GM12875 (cell line): ENCODE results near the gene PROSER3.

Experiments used
- H3K4me3 ChIP-seq: one replicate; pipeline ENCODE4 v1.5.1; 2011; ENCODE audit warnings: low read depth, low read length, control low read depth
- TF ChIP-seq, protein P1 (sequence below): IDR thresholded peaks from 2 replicates; pipeline ENCODE4 v1.5.1; 2011; ENCODE audit warnings: low read depth, mild to moderate bottlenecking, control low read depth, inconsistent platforms, low read length, moderate library complexity, borderline replicate concordance; ENCODE audit not compliant: insufficient read depth

Gene PROSER3

DNA sequence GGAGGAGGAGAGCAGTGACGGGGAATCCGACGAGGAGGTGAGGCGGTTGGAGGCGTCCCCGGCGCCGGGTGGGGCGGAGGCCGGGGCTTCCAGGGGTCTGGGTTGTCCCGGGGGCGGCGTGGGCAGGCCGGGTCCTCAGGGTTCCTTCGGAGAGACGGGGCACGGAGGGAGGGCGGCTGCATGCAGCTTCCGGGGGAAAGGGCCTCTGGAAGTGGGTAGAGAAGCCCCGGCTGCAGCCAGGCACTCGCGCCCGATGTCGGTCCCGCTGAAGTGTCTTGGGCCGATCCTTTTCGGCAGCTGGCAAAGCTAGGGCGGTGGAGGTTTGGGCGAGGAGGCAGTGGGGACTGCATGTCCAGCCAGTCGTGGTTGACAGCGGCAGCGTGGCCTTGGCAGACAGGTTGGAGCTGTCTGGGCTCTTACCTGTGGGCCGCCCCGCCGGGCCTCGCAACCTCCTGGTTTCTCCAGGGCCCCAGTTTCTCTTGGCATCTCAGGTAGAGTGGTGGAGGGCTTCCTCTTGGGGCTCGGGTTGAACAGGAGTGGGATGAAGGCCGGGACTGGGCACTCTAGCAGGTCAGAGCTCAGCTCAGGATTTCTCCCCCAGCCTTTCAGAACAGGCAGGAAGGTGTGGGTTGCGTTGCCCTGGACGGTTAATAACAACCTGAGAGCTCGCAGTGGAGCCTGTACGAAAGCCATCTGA, 39.5 kb upstream of the PROSER3 start:
- TF ChIP-seq, protein P1, sequence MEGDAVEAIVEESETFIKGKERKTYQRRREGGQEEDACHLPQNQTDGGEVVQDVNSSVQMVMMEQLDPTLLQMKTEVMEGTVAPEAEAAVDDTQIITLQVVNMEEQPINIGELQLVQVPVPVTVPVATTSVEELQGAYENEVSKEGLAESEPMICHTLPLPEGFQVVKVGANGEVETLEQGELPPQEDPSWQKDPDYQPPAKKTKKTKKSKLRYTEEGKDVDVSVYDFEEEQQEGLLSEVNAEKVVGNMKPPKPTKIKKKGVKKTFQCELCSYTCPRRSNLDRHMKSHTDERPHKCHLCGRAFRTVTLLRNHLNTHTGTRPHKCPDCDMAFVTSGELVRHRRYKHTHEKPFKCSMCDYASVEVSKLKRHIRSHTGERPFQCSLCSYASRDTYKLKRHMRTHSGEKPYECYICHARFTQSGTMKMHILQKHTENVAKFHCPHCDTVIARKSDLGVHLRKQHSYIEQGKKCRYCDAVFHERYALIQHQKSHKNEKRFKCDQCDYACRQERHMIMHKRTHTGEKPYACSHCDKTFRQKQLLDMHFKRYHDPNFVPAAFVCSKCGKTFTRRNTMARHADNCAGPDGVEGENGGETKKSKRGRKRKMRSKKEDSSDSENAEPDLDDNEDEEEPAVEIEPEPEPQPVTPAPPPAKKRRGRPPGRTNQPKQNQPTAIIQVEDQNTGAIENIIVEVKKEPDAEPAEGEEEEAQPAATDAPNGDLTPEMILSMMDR: no peak
- peak overlapping the region; percentile 84 for H3K4me3 ChIP-seq

DNA sequence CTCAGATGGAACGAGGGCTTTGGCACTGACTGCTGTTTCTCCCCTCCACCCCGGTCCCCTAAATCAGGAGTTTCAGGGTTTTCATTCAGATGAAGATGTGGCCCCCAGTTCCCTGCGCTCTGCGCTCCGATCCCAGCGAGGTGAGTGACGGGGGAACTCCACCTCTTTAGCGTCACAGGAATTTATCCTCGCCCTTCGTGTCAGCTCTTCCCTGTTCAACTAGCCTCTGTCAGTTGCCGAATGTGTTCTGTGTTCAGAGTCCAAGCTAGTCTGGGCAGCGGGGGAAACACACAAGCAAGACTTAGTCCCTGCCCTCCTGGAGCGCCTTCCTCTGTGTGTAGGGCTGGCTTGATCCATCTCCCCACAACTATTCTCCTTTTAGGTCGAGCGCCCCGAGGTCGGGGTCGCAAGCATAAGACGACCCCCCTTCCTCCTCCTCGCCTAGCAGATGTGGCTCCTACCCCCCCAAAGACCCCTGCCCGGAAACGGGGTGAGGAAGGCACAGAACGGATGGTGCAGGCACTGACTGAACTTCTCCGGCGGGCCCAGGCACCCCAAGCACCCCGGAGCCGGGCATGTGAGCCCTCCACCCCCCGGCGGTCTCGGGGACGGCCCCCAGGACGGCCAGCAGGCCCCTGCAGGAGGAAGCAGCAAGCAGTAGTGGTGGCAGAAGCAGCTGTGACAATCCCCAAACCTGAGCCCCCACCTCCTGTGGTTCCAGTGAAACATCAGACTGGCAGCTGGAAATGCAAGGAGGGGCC, 38.4 kb upstream of the PROSER3 start:
- TF ChIP-seq, protein P1: no peak
- no peak overlapping the region for H3K4me3 ChIP-seq

DNA sequence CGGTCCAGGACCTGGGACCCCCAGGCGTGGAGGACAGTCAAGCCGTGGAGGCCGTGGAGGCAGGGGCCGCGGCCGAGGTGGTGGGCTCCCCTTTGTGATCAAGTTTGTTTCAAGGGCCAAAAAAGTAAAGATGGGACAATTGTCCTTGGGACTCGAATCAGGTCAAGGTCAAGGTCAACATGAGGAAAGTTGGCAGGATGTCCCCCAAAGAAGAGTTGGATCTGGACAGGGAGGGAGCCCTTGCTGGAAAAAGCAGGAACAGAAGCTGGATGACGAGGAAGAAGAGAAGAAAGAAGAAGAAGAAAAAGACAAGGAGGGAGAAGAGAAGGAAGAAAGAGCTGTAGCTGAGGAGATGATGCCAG, 37.8 kb upstream of the PROSER3 start:
- no peak overlapping the region for H3K4me3 ChIP-seq
- TF ChIP-seq, protein P1: no peak

DNA sequence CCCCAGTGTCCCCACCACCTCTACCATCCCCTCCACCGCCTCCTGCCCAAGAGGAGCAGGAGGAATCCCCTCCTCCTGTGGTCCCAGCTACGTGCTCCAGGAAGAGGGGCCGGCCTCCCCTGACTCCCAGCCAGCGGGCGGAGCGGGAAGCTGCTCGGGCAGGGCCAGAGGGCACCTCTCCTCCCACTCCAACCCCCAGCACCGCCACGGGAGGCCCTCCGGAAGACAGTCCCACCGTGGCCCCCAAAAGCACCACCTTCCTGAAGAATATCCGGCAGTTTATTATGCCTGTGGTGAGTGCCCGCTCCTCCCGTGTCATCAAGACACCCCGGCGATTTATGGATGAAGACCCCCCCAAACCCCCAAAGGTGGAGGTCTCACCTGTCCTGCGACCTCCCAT, 37.3 kb upstream of the PROSER3 start:
- TF ChIP-seq, protein P1: no peak
- H3K4me3 ChIP-seq: no peak overlapping the region

DNA sequence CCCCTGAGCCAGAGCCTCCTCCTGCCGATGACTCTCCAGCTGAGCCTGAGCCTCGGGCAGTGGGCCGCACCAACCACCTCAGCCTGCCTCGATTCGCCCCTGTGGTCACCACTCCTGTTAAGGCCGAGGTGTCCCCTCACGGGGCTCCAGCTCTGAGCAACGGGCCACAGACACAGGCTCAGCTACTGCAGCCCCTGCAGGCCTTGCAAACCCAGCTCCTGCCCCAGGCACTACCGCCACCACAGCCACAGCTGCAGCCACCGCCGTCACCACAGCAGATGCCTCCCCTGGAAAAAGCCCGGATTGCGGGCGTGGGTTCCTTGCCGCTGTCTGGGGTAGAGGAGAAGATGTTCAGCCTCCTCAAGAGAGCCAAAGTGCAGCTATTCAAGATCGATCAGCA, 36.6 kb upstream of the PROSER3 start:
- H3K4me3 ChIP-seq: no peak overlapping the region
- TF ChIP-seq, protein P1: no peak

DNA sequence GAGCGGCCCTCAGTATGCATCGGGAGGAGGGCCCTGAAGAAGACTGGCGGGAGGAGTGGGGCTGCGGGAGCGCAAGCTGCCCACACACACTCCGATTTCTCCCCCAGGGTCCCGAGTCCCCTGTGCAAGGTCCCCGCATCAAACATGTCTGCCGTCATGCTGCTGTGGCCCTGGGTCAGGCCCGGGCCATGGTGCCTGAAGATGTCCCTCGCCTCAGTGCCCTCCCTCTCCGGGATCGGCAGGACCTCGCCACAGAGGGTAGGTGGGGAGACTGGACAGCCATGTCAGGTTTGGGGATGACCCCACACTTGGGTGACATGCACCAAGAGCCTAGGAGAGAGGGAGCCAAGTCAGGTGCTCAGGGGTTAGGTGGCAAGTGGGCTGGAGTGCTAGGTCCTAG, 35.5 kb upstream of the PROSER3 start:
- TF ChIP-seq, protein P1: no peak
- H3K4me3 ChIP-seq: no peak overlapping the region

DNA sequence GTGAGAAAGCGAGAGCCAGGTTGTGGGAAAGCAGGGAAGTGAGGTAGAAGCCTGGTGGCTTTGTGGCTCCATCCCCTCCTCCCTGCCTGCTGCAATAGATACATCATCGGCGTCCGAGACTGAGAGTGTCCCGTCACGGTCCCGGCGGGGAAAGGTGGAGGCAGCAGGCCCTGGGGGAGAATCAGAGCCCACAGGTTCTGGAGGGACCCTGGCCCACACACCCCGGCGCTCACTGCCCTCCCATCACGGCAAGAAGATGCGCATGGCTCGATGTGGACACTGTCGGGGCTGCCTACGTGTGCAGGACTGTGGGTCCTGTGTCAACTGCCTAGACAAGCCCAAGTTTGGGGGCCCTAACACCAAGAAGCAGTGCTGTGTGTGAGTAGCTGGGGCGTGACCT, 35.1 kb upstream of the PROSER3 start:
- no peak overlapping the region for H3K4me3 ChIP-seq
- TF ChIP-seq, protein P1: no peak
